Measurements from ENCODE around the gene SEC14L2. TPM values are rescaled to one million over a fixed set of nuclear protein-coding genes. Genes with fewer than 3 reads are reported as not detected.

Gene SEC14L2
- total RNA-seq, 1 donor from 2014 or later = 5.7 TPM

GRCh38 chr22:30381264-30381663 lies 15.6 kb upstream of the SEC14L2 start:
- Histone ChIP-seq H3K27ac (no peak overlapping the region), H3K4me1 (peaks cover 2% of the 10 kb centered on the region), H3K36me3 (no peaks in the 10 kb centered on the region), H3K4me3 (no peak overlapping the region), H3K79me2 (ENCODE audit: low read depth) (no peaks in the 10 kb centered on the region), H3K4me2 (no peak overlapping the region), H3K9ac (no peak overlapping the region), H4K20me1 (ENCODE audit: low read depth) (no peaks in the 10 kb centered on the region), H3K27me3 (no peaks in the 10 kb centered on the region), H3K9me3 (ENCODE audit: low read depth) (no peaks in the 10 kb centered on the region), H3F3A (ENCODE audit: low read depth) (no peaks in the 10 kb centered on the region), H2AFZ (replicated peaks) (no peak overlapping the region)
- no peak overlapping the region for H3K27ac Mint-ChIP-seq
- DNase-seq (ENCODE audit: low spot score) = no peak
- H3K27me3 Mint-ChIP-seq (ENCODE audit: insufficient read depth, low read depth) = peaks cover 7% of the 10 kb centered on the region
- H3K9me3 Mint-ChIP-seq = no peaks in the 10 kb centered on the region
- peaks cover 13% of the 10 kb centered on the region for H3K36me3 Mint-ChIP-seq
- peak overlapping the region; percentile 33 for H3K4me3 Mint-ChIP-seq
- H3K4me1 Mint-ChIP-seq = peaks cover 7% of the 10 kb centered on the region
- TF ChIP-seq EZH2 (IDR thresholded peaks at IDR 0.05) = no peak
- TF ChIP-seq EZH2phosphoT487 (IDR thresholded peaks at IDR 0.05) = no peak
- TF ChIP-seq CTCF (IDR thresholded peaks at IDR 0.05) = no peak

GRCh38 chr22:30382340-30382739 lies 14.5 kb upstream of the SEC14L2 start:
- no peaks in the 10 kb centered on the region for H3K9me3 ChIP-seq (ENCODE audit: low read depth)
- H3K27ac Mint-ChIP-seq = no peak overlapping the region
- no peaks in the 10 kb centered on the region for H3K27me3 ChIP-seq
- no peaks in the 10 kb centered on the region for H3K79me2 ChIP-seq (ENCODE audit: low read depth)
- H4K20me1 ChIP-seq (ENCODE audit: low read depth) = no peaks in the 10 kb centered on the region
- no peak for TF ChIP-seq EZH2phosphoT487 (IDR thresholded peaks at IDR 0.05)
- no peak for TF ChIP-seq CTCF (IDR thresholded peaks at IDR 0.05)
- TF ChIP-seq EZH2 (IDR thresholded peaks at IDR 0.05) = no peak
- no peak for DNase-seq (ENCODE audit: low spot score)
- H3K36me3 Mint-ChIP-seq = peaks cover 13% of the 10 kb centered on the region
- no peaks in the 10 kb centered on the region for H3K36me3 ChIP-seq
- no peaks in the 10 kb centered on the region for H3F3A ChIP-seq (ENCODE audit: low read depth)
- H3K9me3 Mint-ChIP-seq = no peaks in the 10 kb centered on the region
- no peak overlapping the region for H3K4me2 ChIP-seq
- H3K27me3 Mint-ChIP-seq (ENCODE audit: insufficient read depth, low read depth) = peaks cover 5% of the 10 kb centered on the region
- no peak overlapping the region for H3K27ac ChIP-seq
- H3K4me3 ChIP-seq = no peak overlapping the region
- H3K4me1 Mint-ChIP-seq = peaks cover 8% of the 10 kb centered on the region
- no peak overlapping the region for H2AFZ ChIP-seq (replicated peaks)
- H3K9ac ChIP-seq = no peak overlapping the region
- H3K4me1 ChIP-seq = peaks cover 6% of the 10 kb centered on the region
- H3K4me3 Mint-ChIP-seq = no peak overlapping the region

GRCh38 chr22:30383061-30383460 lies 13.8 kb upstream of the SEC14L2 start:
- Mint-ChIP-seq H3K4me1 (peaks cover 12% of the 10 kb centered on the region), H3K4me3 (no peak overlapping the region), H3K9me3 (no peaks in the 10 kb centered on the region), H3K27me3 (ENCODE audit: insufficient read depth, low read depth) (peaks cover 5% of the 10 kb centered on the region), H3K27ac (no peak overlapping the region), H3K36me3 (peaks cover 10% of the 10 kb centered on the region)
- Histone ChIP-seq H4K20me1 (ENCODE audit: low read depth) (no peaks in the 10 kb centered on the region), H2AFZ (replicated peaks) (no peak overlapping the region), H3K36me3 (no peaks in the 10 kb centered on the region), H3K4me1 (peaks cover 6% of the 10 kb centered on the region), H3K27ac (no peak overlapping the region), H3K27me3 (no peaks in the 10 kb centered on the region), H3K4me2 (no peak overlapping the region), H3K79me2 (ENCODE audit: low read depth) (no peaks in the 10 kb centered on the region), H3K9me3 (ENCODE audit: low read depth) (no peaks in the 10 kb centered on the region), H3K9ac (no peak overlapping the region), H3F3A (ENCODE audit: low read depth) (no peaks in the 10 kb centered on the region), H3K4me3 (no peak overlapping the region)
- TF ChIP-seq CTCF (IDR thresholded peaks at IDR 0.05) = no peak
- no peak for TF ChIP-seq EZH2 (IDR thresholded peaks at IDR 0.05)
- no peak for TF ChIP-seq EZH2phosphoT487 (IDR thresholded peaks at IDR 0.05)
- no peak for DNase-seq (ENCODE audit: low spot score)
